ENCODE measurements around the gene KPNA4.

GRCh38 chr3:160576621-160577020 is 11.2 kb upstream of the KPNA4 start:
- TF ChIP-seq POLR2A (IDR thresholded peaks at IDR 0.05): no peak
- TF ChIP-seq CTCF (IDR thresholded peaks at IDR 0.05): no peak

Data from adrenal gland (tissue), 5 donors.